GM23338 (cell line): ENCODE results near the gene PTPN22. TPM values are rescaled to one million over a fixed set of nuclear protein-coding genes. Genes with fewer than 3 reads are reported as not detected.

Source experiments
- ATAC-seq: fragments of 200-7000 bp; cut with Tn5 transposase; 3 replicates; pipeline ENCODE4 v1.9.1; 2020
- DNase-seq: peaks from one replicate; pipeline ENCODE4 v3.0.0-alpha.2; 2015; ENCODE audit warnings: low spot score
- H2AFZ ChIP-seq: fragments of 200-600 bp; sonication (generic); 2 replicates; pipeline ENCODE4 v1.8.0; 2016; ENCODE audit warnings: antibody characterized with exemption, mild to moderate bottlenecking, moderate library complexity
- H3F3A ChIP-seq: fragments of 200-600 bp; sonication (generic); replicated peaks from 2 replicates; pipeline ENCODE4 v1.8.0; 2017; ENCODE audit warnings: antibody characterized with exemption, mixed run types, low read depth
- H3K27ac ChIP-seq: fragments of 200-600 bp; sonication (generic); 2 replicates; pipeline ENCODE4 v1.6.1; 2016; ENCODE audit warnings: low read depth
- H3K27me3 ChIP-seq: fragments of 200-600 bp; sonication (generic); 2 replicates; pipeline ENCODE4 v1.8.0; 2016; ENCODE audit warnings: mild to moderate bottlenecking, mixed run types, moderate library complexity; ENCODE audit not compliant: insufficient read depth
- H3K36me3 ChIP-seq: fragments of 200-600 bp; sonication (generic); 2 replicates; pipeline ENCODE4 v1.8.0; 2016; ENCODE audit warnings: mild to moderate bottlenecking; ENCODE audit not compliant: insufficient read depth
- H3K4me1 ChIP-seq: fragments of 200-600 bp; sonication (generic); 2 replicates; pipeline ENCODE4 v1.8.0; 2016; ENCODE audit warnings: mild to moderate bottlenecking, moderate library complexity; ENCODE audit not compliant: insufficient read depth
- H3K4me2 ChIP-seq: fragments of 200-600 bp; sonication (generic); 2 replicates; pipeline ENCODE4 v1.7.1; 2017; ENCODE audit warnings: mixed run types
- H3K4me3 ChIP-seq: fragments of 200-600 bp; sonication (generic); 2 replicates; pipeline ENCODE4 v1.6.1; 2016; ENCODE audit warnings: mixed run types
- H3K79me2 ChIP-seq: fragments of 200-600 bp; sonication (generic); replicated peaks from 2 replicates; pipeline ENCODE4 v1.8.0; 2017; ENCODE audit warnings: mild to moderate bottlenecking; ENCODE audit not compliant: insufficient read depth
- H3K9me2 ChIP-seq: fragments of 200-600 bp; sonication (generic); 2 replicates; pipeline ENCODE4 v1.8.0; 2017; ENCODE audit not compliant: insufficient read depth
- H4K20me1 ChIP-seq: fragments of 200-600 bp; sonication (generic); replicated peaks from 2 replicates; pipeline ENCODE4 v1.8.0; 2017; ENCODE audit warnings: mild to moderate bottlenecking; ENCODE audit not compliant: insufficient read depth
- H3K27ac Mint-ChIP-seq: 2 replicates; pipeline ENCODE4 v1.8.0; 2020; ENCODE audit warnings: inconsistent platforms, mild to moderate bottlenecking, moderate library complexity, mixed read lengths
- H3K27me3 Mint-ChIP-seq: 3 replicates; pipeline ENCODE4 v1.8.0; 2022; ENCODE audit warnings: low read depth, mild to moderate bottlenecking, moderate library complexity, mixed read lengths, inconsistent platforms; ENCODE audit not compliant: insufficient read depth, poor library complexity
- H3K36me3 Mint-ChIP-seq: 3 replicates; pipeline ENCODE4 v1.8.0; 2021; ENCODE audit warnings: low read depth, mild to moderate bottlenecking, inconsistent platforms, moderate library complexity, mixed read lengths
- H3K4me1 Mint-ChIP-seq: 3 replicates; pipeline ENCODE4 v1.8.0; 2020; ENCODE audit warnings: mild to moderate bottlenecking, inconsistent platforms, mixed read lengths
- H3K4me3 Mint-ChIP-seq: 3 replicates; pipeline ENCODE4 v1.8.0; 2021; ENCODE audit warnings: moderate library complexity, mild to moderate bottlenecking, inconsistent platforms, mixed read lengths
- H3K9me3 Mint-ChIP-seq: 3 replicates; pipeline ENCODE4 v1.8.0; 2020; ENCODE audit warnings: moderate library complexity, mild to moderate bottlenecking, inconsistent platforms, mixed read lengths
- CTCF ChIP-seq, 2 experiments: fragments of 200-600 bp in 1 of 2; sonication (generic) in 1 of 2; conservative IDR thresholded peaks; 2 replicates each; pipeline versions ENCODE4 v1.5.1 to v1.6.1; 2016 to 2017; ENCODE audit warnings: antibody characterized with exemption in 2 of 2, low read depth in 2 of 2, mild to moderate bottlenecking in 2 of 2, moderate library complexity in 1 of 2
- EZH2 ChIP-seq: fragments of 200-600 bp; sonication (generic); IDR thresholded peaks from one replicate; pipeline ENCODE4 v1.8.0; 2017; ENCODE audit warnings: antibody characterized with exemption, mild to moderate bottlenecking, low read depth; ENCODE audit not compliant: unreplicated experiment
- JUNB ChIP-seq: IDR thresholded peaks from one replicate; pipeline ENCODE4 v1.6.1; 2016; ENCODE audit warnings: antibody characterized with exemption; ENCODE audit not compliant: unreplicated experiment
- NANOG ChIP-seq: IDR thresholded peaks from 2 replicates; pipeline ENCODE4 v1.6.1; 2016; ENCODE audit warnings: antibody characterized with exemption, borderline replicate concordance
- POLR2AphosphoS5 ChIP-seq: IDR thresholded peaks from 2 replicates; pipeline ENCODE4 v1.6.1; 2016; ENCODE audit warnings: antibody characterized with exemption, low read depth
- REST ChIP-seq: IDR thresholded peaks from one replicate; pipeline ENCODE4 v1.6.1; 2018; ENCODE audit warnings: antibody characterized with exemption; ENCODE audit not compliant: unreplicated experiment
- ZNF462 ChIP-seq: fragments of 250-450 bp; sonication (Bioruptor Pico); IDR thresholded peaks from 2 replicates; pipeline ENCODE4 v1.5.0; 2020; ENCODE audit warnings: mild to moderate bottlenecking, moderate library complexity
- polyA plus RNA-seq: library from polyadenylated mRNA; unstranded; fragments of >200 nt; fragmentation: Nextera tagmentation; extraction: Ambion mirVana; gene quantifications from 2 replicates; pipeline ENCODE4 v1.2.1, GENCODE V29; 2016
- total RNA-seq: library from RNA; depleted of rRNA; stranded (reverse); fragments of >200 nt; shearing (Covaris generic); gene quantifications from 2 replicates; pipeline ENCODE4 v1.2.3, GENCODE V29; 2014

Gene PTPN22
- total and polyA plus RNA-seq, 2 experiments from 2014 or later = 0.08 TPM; not detected in 1

GRCh38 chr1:113797472-113797871, 74.0 kb downstream of the PTPN22 start (continued):
- no peak for TF ChIP-seq REST

- DNase-seq = no peak
- H3K9me2 ChIP-seq = no peaks in the 10 kb centered on the region
- peaks cover 26% of the 10 kb centered on the region for H3K79me2 ChIP-seq
- no peaks in the 10 kb centered on the region for H3K36me3 ChIP-seq
- H3K27ac Mint-ChIP-seq = no peak overlapping the region
- no peak overlapping the region for H3K4me2 ChIP-seq
- no peaks in the 10 kb centered on the region; the same call in 1 of the 2 replicates for H3K4me1 ChIP-seq
- H2AFZ ChIP-seq = no peak overlapping the region
- H3K27ac ChIP-seq = no peak overlapping the region
- ATAC-seq = no peak
- H4K20me1 ChIP-seq = peaks cover 2% of the 10 kb centered on the region
- no peak overlapping the region for H3K4me3 Mint-ChIP-seq
- H3K27me3 Mint-ChIP-seq = no peaks in the 10 kb centered on the region
- H3K36me3 Mint-ChIP-seq = peaks cover 26% of the 10 kb centered on the region; the same call in 2 of the 3 replicates
- peaks cover 14% of the 10 kb centered on the region for H3K4me1 Mint-ChIP-seq
- H3K27me3 ChIP-seq = no peaks in the 10 kb centered on the region
- no peaks in the 10 kb centered on the region for H3K9me3 Mint-ChIP-seq
- no peaks in the 10 kb centered on the region for H3F3A ChIP-seq
- H3K4me3 ChIP-seq = no peak overlapping the region
- TF ChIP-seq JUNB = no peak
- no peak for TF ChIP-seq REST
- TF ChIP-seq CTCF (conservative IDR thresholded peaks at IDR 0.05; ENCODE audit: low read depth in 2 of 2) = no peak
- TF ChIP-seq EZH2 = no peak
- no peak for TF ChIP-seq POLR2AphosphoS5
- no peak for TF ChIP-seq NANOG
- no peak for TF ChIP-seq ZNF462 (CRISPR knock-in tag)
Observed at GRCh38 chr1:113793878-113794834, 77.4 kb downstream of the PTPN22 start.
